A673 (cell line): ENCODE data around the gene DSTN. TPM values are rescaled to one million over a fixed set of nuclear protein-coding genes. Genes with fewer than 3 reads are reported as not detected.

Experiments
- BruUV-seq: library from RNA; stranded (reverse); fragments of 400-500 nt; replicated peaks from 2 replicates; lab custom pipeline; 2021; lab: Mats Ljungman, UMichigan
- CTCF ChIA-PET: fragments of 300-600 bp; sonication (Branson Sonifier 250); formaldehyde crosslinking; loops from one replicate; lab custom pipeline; 2022; ENCODE audit warnings: antibody characterized with exemption; lab: Charles Lee
- POLR2A ChIA-PET: fragments of 300-600 bp; sonication (Branson Sonifier 250); formaldehyde crosslinking; loops from one replicate; lab custom pipeline; 2022; ENCODE audit warnings: antibody characterized with exemption; ENCODE audit not compliant: low non-redundant PET; lab: Charles Lee
- DNase-seq: peaks from one replicate; pipeline ENCODE4 v3.0.0-alpha.2; 2015; ENCODE audit warnings: low spot score
- H3K27ac ChIP-seq: fragments of 200-600 bp; sonication (generic); 2 replicates; pipeline ENCODE4 v1.5.1; 2016; ENCODE audit warnings: mixed run types, low read depth, mild to moderate bottlenecking, mixed read lengths, antibody characterized with exemption, low read length; ENCODE audit not compliant: poor library complexity, severe bottlenecking
- H3K27me3 ChIP-seq: fragments of 200-600 bp; sonication (generic); replicated peaks from 2 replicates; pipeline ENCODE4 v1.6.1; 2017; ENCODE audit warnings: mixed run types, low read depth, mild to moderate bottlenecking, mixed read lengths, antibody characterized with exemption, low read length; ENCODE audit not compliant: insufficient read depth, poor library complexity
- H3K36me3 ChIP-seq: fragments of 200-600 bp; sonication (generic); 2 replicates; pipeline ENCODE4 v1.6.1; 2016; ENCODE audit warnings: mixed run types, mild to moderate bottlenecking, mixed read lengths, antibody characterized with exemption, low read length; ENCODE audit not compliant: insufficient read depth, poor library complexity, severe bottlenecking
- H3K4me1 ChIP-seq: fragments of 200-600 bp; sonication (generic); 2 replicates; pipeline ENCODE4 v1.6.1; 2017; ENCODE audit warnings: mixed run types, mild to moderate bottlenecking, mixed read lengths, antibody characterized with exemption, low read length; ENCODE audit not compliant: insufficient read depth, poor library complexity, severe bottlenecking
- H3K4me3 ChIP-seq: fragments of 200-600 bp; sonication (generic); 2 replicates; pipeline ENCODE4 v1.5.1; 2016; ENCODE audit warnings: low read depth, mixed run types, mild to moderate bottlenecking, mixed read lengths, low read length; ENCODE audit not compliant: poor library complexity, severe bottlenecking
- H3K9me3 ChIP-seq: fragments of 200-600 bp; sonication (generic); 2 replicates; pipeline ENCODE4 v1.6.1; 2016; ENCODE audit warnings: mixed run types, low read depth, mild to moderate bottlenecking, mixed read lengths, antibody characterized with exemption, low read length; ENCODE audit not compliant: poor library complexity, severe bottlenecking
- EZH2 ChIP-seq: fragments of 200-600 bp; sonication (generic); IDR thresholded peaks from 2 replicates; pipeline ENCODE4 v1.6.1; 2017; ENCODE audit warnings: borderline replicate concordance, low read depth, mild to moderate bottlenecking, mixed read lengths, antibody characterized with exemption, low read length; ENCODE audit not compliant: poor library complexity, severe bottlenecking
- intact Hi-C: fragments of 100-400 bp; cut with micrococcal nuclease; formaldehyde crosslinking; loops from one replicate; pipeline ENCODE4 v1.10.0; 2022; ENCODE audit not compliant: unreplicated experiment
- total RNA-seq: library from RNA; stranded (reverse); gene quantifications from 2 replicates; pipeline ENCODE4 v1.2.3, GENCODE V29; 2021
- TF ChIP-seq, protein P1 (sequence below): fragments of 300-800, 200-600 bp; sonication (generic); conservative IDR thresholded peaks from 2 replicates; pipeline ENCODE4 v1.5.1; 2017; ENCODE audit warnings: low read depth, mild to moderate bottlenecking, antibody characterized with exemption, low read length, moderate library complexity, mixed read lengths

The DSTN gene
- total RNA-seq, 1 experiment from 2014 or later, result 159 TPM

GRCh38 chr20:17642404-17643269 is 72.8 kb downstream of the DSTN start:
- DNase-seq, result no peak
- Histone ChIP-seq H3K27ac (no peak overlapping the region), H3K4me3 (no peak overlapping the region), H3K27me3 (no peaks in the 10 kb centered on the region), H3K4me1 (peaks cover 13% of the 10 kb centered on the region), H3K36me3 (peaks cover 6% of the 10 kb centered on the region), H3K9me3 (no peaks in the 10 kb centered on the region)
- POLR2A ChIA-PET, result no interaction called here
- TF ChIP-seq, protein P1, sequence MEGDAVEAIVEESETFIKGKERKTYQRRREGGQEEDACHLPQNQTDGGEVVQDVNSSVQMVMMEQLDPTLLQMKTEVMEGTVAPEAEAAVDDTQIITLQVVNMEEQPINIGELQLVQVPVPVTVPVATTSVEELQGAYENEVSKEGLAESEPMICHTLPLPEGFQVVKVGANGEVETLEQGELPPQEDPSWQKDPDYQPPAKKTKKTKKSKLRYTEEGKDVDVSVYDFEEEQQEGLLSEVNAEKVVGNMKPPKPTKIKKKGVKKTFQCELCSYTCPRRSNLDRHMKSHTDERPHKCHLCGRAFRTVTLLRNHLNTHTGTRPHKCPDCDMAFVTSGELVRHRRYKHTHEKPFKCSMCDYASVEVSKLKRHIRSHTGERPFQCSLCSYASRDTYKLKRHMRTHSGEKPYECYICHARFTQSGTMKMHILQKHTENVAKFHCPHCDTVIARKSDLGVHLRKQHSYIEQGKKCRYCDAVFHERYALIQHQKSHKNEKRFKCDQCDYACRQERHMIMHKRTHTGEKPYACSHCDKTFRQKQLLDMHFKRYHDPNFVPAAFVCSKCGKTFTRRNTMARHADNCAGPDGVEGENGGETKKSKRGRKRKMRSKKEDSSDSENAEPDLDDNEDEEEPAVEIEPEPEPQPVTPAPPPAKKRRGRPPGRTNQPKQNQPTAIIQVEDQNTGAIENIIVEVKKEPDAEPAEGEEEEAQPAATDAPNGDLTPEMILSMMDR, result no peak
- no peak for TF ChIP-seq EZH2
- CTCF ChIA-PET, result no interaction called here
- intact Hi-C loops, result no loop called here
- no TSS peak for BruUV-seq

DNA sequence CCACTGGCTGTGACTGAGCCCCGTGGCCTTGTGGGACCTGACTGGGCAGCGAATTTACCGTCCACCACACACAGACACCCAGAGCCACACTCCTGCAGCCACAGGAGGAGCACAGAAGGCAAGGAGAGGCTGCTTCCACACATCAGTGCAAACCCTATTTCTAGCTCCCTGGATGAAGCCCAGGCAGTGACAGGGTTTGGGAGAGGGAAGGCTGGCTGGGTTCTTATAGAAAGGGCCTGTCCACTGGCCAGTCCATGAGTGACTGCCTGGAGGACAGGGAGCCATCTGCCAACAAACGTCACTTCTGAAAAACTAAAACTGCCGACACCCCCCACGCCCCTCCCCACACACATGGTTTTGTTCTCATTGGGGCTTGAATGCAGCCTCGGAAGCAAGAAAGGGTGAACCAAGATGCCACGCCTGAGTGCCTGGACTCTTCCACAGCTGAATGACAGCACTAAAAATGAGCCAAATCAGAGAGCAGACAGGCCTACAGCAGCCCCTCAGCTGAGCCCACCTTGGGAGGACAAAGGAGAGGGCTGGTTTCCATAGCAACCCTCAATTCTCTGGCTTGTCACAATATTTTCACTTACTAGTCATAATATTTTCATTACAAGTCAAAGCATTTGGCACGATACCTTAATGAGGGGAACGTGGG is 73.8 kb downstream of the DSTN start:
- Histone ChIP-seq H3K4me3 (no peak overlapping the region), H3K4me1 (peaks cover 13% of the 10 kb centered on the region), H3K27me3 (no peaks in the 10 kb centered on the region), H3K27ac (no peak overlapping the region), H3K9me3 (no peaks in the 10 kb centered on the region), H3K36me3 (peaks cover 6% of the 10 kb centered on the region)
- DNase-seq, result no peak
- intact Hi-C loops, result no loop called here
- TF ChIP-seq, protein P1, result no peak
- no peak for TF ChIP-seq EZH2
- POLR2A ChIA-PET, result no interaction called here
- BruUV-seq, result no TSS peak
- CTCF ChIA-PET, result no interaction called here

DNA sequence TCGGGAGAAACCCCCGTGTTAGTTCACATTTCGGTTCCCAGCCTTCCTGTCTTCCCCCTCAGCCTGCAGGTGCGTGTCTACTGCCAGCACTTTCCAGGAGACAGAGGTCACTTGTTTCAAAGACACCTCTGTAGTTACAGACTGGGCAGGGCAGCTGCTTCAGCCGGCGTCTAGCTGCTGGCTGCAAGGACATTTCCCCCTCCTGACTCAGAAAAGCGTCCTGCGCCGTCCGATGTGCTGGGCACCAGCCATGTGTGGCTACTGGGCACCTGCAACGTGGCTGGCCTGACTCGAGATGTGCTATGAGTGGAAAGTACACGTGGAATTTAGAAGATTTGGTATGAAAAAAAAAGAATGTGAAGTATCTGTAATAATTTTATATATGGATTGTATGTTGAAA is 74.6 kb downstream of the DSTN start:
- ChIA-PET POLR2A (no interaction called here), CTCF (no interaction called here)
- peaks cover 3% of the 10 kb centered on the region for H3K36me3 ChIP-seq
- BruUV-seq, result no TSS peak
- H3K27ac ChIP-seq, result no peak overlapping the region
- intact Hi-C loops, result no loop called here
- no peaks in the 10 kb centered on the region for H3K9me3 ChIP-seq
- TF ChIP-seq EZH2, result no peak
- TF ChIP-seq, protein P1, result no peak
- H3K27me3 ChIP-seq, result no peaks in the 10 kb centered on the region
- DNase-seq, result no peak
- no peak overlapping the region for H3K4me3 ChIP-seq
- H3K4me1 ChIP-seq, result peaks cover 16% of the 10 kb centered on the region
